ENCODE data around the gene ATP2C1.

DNA sequence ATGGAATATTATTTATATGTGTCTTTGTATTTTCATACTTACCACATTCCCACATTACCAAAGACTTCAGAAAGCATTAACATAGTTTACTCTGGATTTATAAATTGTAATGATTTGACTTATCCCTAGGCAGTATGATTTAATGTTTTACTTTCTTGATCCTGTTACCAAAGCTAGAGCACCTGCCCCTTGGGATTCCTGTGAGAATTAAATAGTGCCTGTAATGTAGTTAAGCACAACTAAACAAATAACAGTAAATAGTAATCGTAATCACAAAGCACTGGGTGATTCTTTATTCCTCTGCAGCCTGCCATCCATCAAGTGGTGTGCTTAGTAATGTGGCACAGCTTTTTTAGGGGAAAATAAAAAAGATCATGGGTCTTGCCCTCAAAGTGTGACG lies 39.1 kb downstream of the ATP2C1 start:
- TF ChIP-seq CTCF (conservative IDR thresholded peaks at IDR 0.05; ENCODE audit: low read depth in 2 of 2) (no peak), EZH2phosphoT487 (IDR thresholded peaks at IDR 0.05; ENCODE audit: unreplicated experiment) (no peak), EZH2 (IDR thresholded peaks at IDR 0.05; ENCODE audit: low read depth, unreplicated experiment) (no peak), ZNF331 (CRISPR knock-in tag; IDR thresholded peaks at IDR 0.05; ENCODE audit: low read depth) (no peak), POLR2AphosphoS5 (IDR thresholded peaks at IDR 0.05; ENCODE audit: low read depth) (no peak), ZNF114 (CRISPR knock-in tag; IDR thresholded peaks at IDR 0.05) (no peak)
- TF ChIP-seq, protein P1, sequence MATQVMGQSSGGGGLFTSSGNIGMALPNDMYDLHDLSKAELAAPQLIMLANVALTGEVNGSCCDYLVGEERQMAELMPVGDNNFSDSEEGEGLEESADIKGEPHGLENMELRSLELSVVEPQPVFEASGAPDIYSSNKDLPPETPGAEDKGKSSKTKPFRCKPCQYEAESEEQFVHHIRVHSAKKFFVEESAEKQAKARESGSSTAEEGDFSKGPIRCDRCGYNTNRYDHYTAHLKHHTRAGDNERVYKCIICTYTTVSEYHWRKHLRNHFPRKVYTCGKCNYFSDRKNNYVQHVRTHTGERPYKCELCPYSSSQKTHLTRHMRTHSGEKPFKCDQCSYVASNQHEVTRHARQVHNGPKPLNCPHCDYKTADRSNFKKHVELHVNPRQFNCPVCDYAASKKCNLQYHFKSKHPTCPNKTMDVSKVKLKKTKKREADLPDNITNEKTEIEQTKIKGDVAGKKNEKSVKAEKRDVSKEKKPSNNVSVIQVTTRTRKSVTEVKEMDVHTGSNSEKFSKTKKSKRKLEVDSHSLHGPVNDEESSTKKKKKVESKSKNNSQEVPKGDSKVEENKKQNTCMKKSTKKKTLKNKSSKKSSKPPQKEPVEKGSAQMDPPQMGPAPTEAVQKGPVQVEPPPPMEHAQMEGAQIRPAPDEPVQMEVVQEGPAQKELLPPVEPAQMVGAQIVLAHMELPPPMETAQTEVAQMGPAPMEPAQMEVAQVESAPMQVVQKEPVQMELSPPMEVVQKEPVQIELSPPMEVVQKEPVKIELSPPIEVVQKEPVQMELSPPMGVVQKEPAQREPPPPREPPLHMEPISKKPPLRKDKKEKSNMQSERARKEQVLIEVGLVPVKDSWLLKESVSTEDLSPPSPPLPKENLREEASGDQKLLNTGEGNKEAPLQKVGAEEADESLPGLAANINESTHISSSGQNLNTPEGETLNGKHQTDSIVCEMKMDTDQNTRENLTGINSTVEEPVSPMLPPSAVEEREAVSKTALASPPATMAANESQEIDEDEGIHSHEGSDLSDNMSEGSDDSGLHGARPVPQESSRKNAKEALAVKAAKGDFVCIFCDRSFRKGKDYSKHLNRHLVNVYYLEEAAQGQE (IDR thresholded peaks at IDR 0.05; ENCODE audit: unreplicated experiment) = no peak
- TF ChIP-seq, protein P2, sequence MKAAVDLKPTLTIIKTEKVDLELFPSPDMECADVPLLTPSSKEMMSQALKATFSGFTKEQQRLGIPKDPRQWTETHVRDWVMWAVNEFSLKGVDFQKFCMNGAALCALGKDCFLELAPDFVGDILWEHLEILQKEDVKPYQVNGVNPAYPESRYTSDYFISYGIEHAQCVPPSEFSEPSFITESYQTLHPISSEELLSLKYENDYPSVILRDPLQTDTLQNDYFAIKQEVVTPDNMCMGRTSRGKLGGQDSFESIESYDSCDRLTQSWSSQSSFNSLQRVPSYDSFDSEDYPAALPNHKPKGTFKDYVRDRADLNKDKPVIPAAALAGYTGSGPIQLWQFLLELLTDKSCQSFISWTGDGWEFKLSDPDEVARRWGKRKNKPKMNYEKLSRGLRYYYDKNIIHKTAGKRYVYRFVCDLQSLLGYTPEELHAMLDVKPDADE (IDR thresholded peaks at IDR 0.05) = no peak

Measured in GM23338 (cell line).